HCT116 (cell line): ENCODE measurements around the gene CBFB. TPM values are rescaled to one million over a fixed set of nuclear protein-coding genes. Genes with fewer than 3 reads are reported as not detected.

Experiments used
- ATAC-seq: fragments of 200-7000 bp; cut with Tn5 transposase; 2 replicates; pipeline ENCODE4 v1.9.1; 2020; ENCODE audit warnings: mild to moderate bottlenecking, moderate library complexity
- BruUV-seq: library from RNA; stranded (reverse); fragments of 400-500 nt; replicated peaks from 2 replicates; lab custom pipeline; 2021; lab: Mats Ljungman, UMichigan
- CTCF ChIA-PET: fragments of 300-600 bp; sonication (Branson Sonifier 250); formaldehyde crosslinking; loops from one replicate; lab custom pipeline; 2021; ENCODE audit warnings: antibody characterized with exemption; lab: Charles Lee
- POLR2A ChIA-PET: fragments of 300-600, 350-600 bp; sonication (Branson Sonifier 250); formaldehyde crosslinking; loops from one replicate; lab custom pipeline; 2021; ENCODE audit warnings: antibody characterized with exemption; lab: Charles Lee
- RAD21 ChIA-PET, 2 experiments: fragments of 300-600 bp; sonication (Branson Sonifier 250); formaldehyde crosslinking; loops; one replicate each; lab custom pipeline; 2023; ENCODE audit warnings: low total read pairs in 2 of 2; ENCODE audit not compliant: uncharacterized antibody in 2 of 2, unreplicated experiment in 2 of 2, low non-redundant PET in 1 of 2; lab: Charles Lee
- DNase-seq: peaks from one replicate; pipeline ENCODE4 v3.0.0-alpha.2; 2010; ENCODE audit warnings: low read depth, low spot score
- H2AFZ ChIP-seq: fragments of 200-600 bp; shearing (Covaris generic), sonication (generic); 2 replicates; pipeline ENCODE4 v1.6.1; 2017; ENCODE audit warnings: low read depth, mixed run types, mixed read lengths, antibody characterized with exemption, low read length; ENCODE audit not compliant: poor library complexity, severe bottlenecking
- H3K27ac ChIP-seq: 2 replicates; pipeline ENCODE4 v1.5.1; 2012; ENCODE audit warnings: low read depth, low read length
- H3K27me3 ChIP-seq: fragments of 200-600 bp; sonication (generic); 2 replicates; pipeline ENCODE4 v1.6.1; 2016; ENCODE audit warnings: mixed run types, low read length, mixed read lengths; ENCODE audit not compliant: insufficient read depth
- H3K36me3 ChIP-seq, 2 experiments: fragments of 200-500 bp in 1 of 2; fragments of 200-600 bp in 1 of 2; sonication (Bioruptor generic) in 1 of 2; sonication (generic) in 1 of 2; 2 replicates each; pipeline versions ENCODE4 v1.5.1 to v1.6.1; 2014 to 2016; ENCODE audit warnings: low read length in 2 of 2, inconsistent platforms in 1 of 2, mixed read lengths in 1 of 2, mixed run types in 1 of 2; ENCODE audit not compliant: insufficient read depth in 2 of 2, control insufficient read depth in 1 of 2
- H3K4me1 ChIP-seq, 2 experiments: fragments of 200-600 bp in 1 of 2; sonication (generic) in 1 of 2; 2 replicates each; pipeline versions ENCODE4 v1.5.1 to v1.6.1; 2012 to 2017; ENCODE audit warnings: low read length in 2 of 2, inconsistent platforms in 1 of 2, mild to moderate bottlenecking in 1 of 2, mixed read lengths in 1 of 2, mixed run types in 1 of 2, moderate library complexity in 1 of 2; ENCODE audit not compliant: insufficient read depth in 2 of 2, control insufficient read depth in 1 of 2
- H3K4me2 ChIP-seq: fragments of 200-600 bp; sonication (generic); 2 replicates; pipeline ENCODE4 v1.6.1; 2017; ENCODE audit warnings: mixed run types, low read length, mixed read lengths
- H3K4me3 ChIP-seq, 2 experiments: fragments of 200-600 bp in 1 of 2; sonication (generic) in 1 of 2; replicated peaks in 1 of 2; 2 replicates each; pipeline ENCODE4 v1.5.1; 2011 to 2016; ENCODE audit warnings: low read length in 2 of 2, control low read depth in 1 of 2, low read depth in 1 of 2, mild to moderate bottlenecking in 1 of 2, mixed read lengths in 1 of 2, mixed run types in 1 of 2
- H3K79me2 ChIP-seq: fragments of 200-600 bp; sonication (generic); 2 replicates; pipeline ENCODE4 v1.6.1; 2017; ENCODE audit warnings: mild to moderate bottlenecking, mixed run types, low read length, moderate library complexity, mixed read lengths; ENCODE audit not compliant: insufficient read depth
- H3K9ac ChIP-seq: fragments of 200-600 bp; sonication (generic); 2 replicates; pipeline ENCODE4 v1.6.1; 2016; ENCODE audit warnings: low read length, mixed read lengths
- H3K9me2 ChIP-seq: fragments of 200-600 bp; sonication (generic), shearing (Covaris generic); 2 replicates; pipeline ENCODE4 v1.6.1; 2017; ENCODE audit warnings: mixed run types, mild to moderate bottlenecking, moderate library complexity; ENCODE audit not compliant: insufficient read depth
- H3K9me3 ChIP-seq, 2 experiments: fragments of 200-500 bp in 1 of 2; fragments of 200-600 bp in 1 of 2; sonication (Bioruptor generic) in 1 of 2; sonication (generic) in 1 of 2; 2 replicates each; pipeline ENCODE4 v1.6.1; 2014 to 2017; ENCODE audit warnings: low read length in 2 of 2, mixed read lengths in 2 of 2, inconsistent platforms in 1 of 2, low read depth in 1 of 2, mild to moderate bottlenecking in 1 of 2, mixed run types in 1 of 2, moderate library complexity in 1 of 2; ENCODE audit not compliant: control insufficient read depth in 1 of 2, insufficient read depth in 1 of 2
- H4K20me1 ChIP-seq: fragments of 200-600 bp; sonication (generic), shearing (Covaris generic); 2 replicates; pipeline ENCODE4 v1.6.1; 2017; ENCODE audit warnings: mixed run types, mild to moderate bottlenecking, moderate library complexity; ENCODE audit not compliant: insufficient read depth
- ATF3 ChIP-seq: IDR thresholded peaks from 2 replicates; pipeline ENCODE4 v1.6.1; 2012
- CEBPB ChIP-seq: IDR thresholded peaks from 2 replicates; pipeline ENCODE4 v1.6.1; 2012; ENCODE audit warnings: low read depth
- ELF1 ChIP-seq: IDR thresholded peaks from 2 replicates; pipeline ENCODE4 v1.6.1; 2012; ENCODE audit warnings: low read depth, borderline replicate concordance
- EZH2 ChIP-seq: fragments of 200-600 bp; sonication (generic); IDR thresholded peaks from 2 replicates; pipeline ENCODE4 v1.6.1; 2017; ENCODE audit warnings: antibody characterized with exemption, mixed run types
- EZH2phosphoT487 ChIP-seq: fragments of 200-600 bp; IDR thresholded peaks from 2 replicates; pipeline ENCODE4 v1.6.1; 2018; ENCODE audit warnings: antibody characterized with exemption, borderline replicate concordance
- FOSL1 ChIP-seq: IDR thresholded peaks from 2 replicates; pipeline ENCODE4 v1.6.1; 2012; ENCODE audit warnings: low read depth
- JUND ChIP-seq: IDR thresholded peaks from 2 replicates; pipeline ENCODE4 v1.6.1; 2012
- POLR2AphosphoS5 ChIP-seq: IDR thresholded peaks from 2 replicates; pipeline ENCODE4 v1.6.1; 2011; ENCODE audit warnings: mild to moderate bottlenecking, low read depth, low read length, moderate library complexity
- RAD21 ChIP-seq: IDR thresholded peaks from 2 replicates; pipeline ENCODE4 v1.6.1; 2012; ENCODE audit warnings: low read depth, mild to moderate bottlenecking
- REST ChIP-seq: IDR thresholded peaks from 2 replicates; pipeline ENCODE4 v1.6.1; 2012; ENCODE audit warnings: low read depth
- SIN3A ChIP-seq: IDR thresholded peaks from 2 replicates; pipeline ENCODE4 v1.6.1; 2012; ENCODE audit warnings: low read depth
- SRF ChIP-seq: IDR thresholded peaks from 2 replicates; pipeline ENCODE4 v1.6.1; 2012; ENCODE audit warnings: low read depth
- TCF7L2 ChIP-seq: IDR thresholded peaks from 2 replicates; pipeline ENCODE4 v1.7.0; 2011; ENCODE audit warnings: borderline replicate concordance, inconsistent platforms; ENCODE audit not compliant: insufficient read depth, insufficient read length; ENCODE audit errors: extremely low read depth
- YY1 ChIP-seq: IDR thresholded peaks from 2 replicates; pipeline ENCODE4 v1.6.1; 2011; ENCODE audit warnings: low read length, low read depth, moderate library complexity, mild to moderate bottlenecking; ENCODE audit not compliant: insufficient replicate concordance; ENCODE audit errors: extremely low read depth
- intact Hi-C: fragments of 100-400 bp; cut with micrococcal nuclease; formaldehyde crosslinking; loops from 2 replicates; pipeline ENCODE4 v1.10.0; 2022
- total RNA-seq: library from RNA; stranded (reverse); gene quantifications from one replicate; pipeline ENCODE4 v1.2.1, GENCODE V29; 2021; ENCODE audit not compliant: unreplicated experiment
- TF ChIP-seq, protein P1 (sequence below): IDR thresholded peaks from 2 replicates; pipeline ENCODE4 v1.6.1; 2011; ENCODE audit warnings: mild to moderate bottlenecking, low read length, moderate library complexity; ENCODE audit not compliant: insufficient replicate concordance; ENCODE audit errors: extremely low read depth

The CBFB gene
- total RNA-seq, 1 experiment from 2014 or later: 101 TPM

GRCh38 chr16:67088551-67088950 is 59.6 kb downstream of the CBFB start:
- DNase-seq (no peak), ATAC-seq (no peak)
- Histone ChIP-seq H3K79me2 (peaks cover 56% of the 10 kb centered on the region), H3K36me3 (peaks cover 4 to 5% of the 10 kb centered on the region in 2 experiments; a peak in 2 of 4 replicates), H4K20me1 (peaks cover 4% of the 10 kb centered on the region; the same call in 1 of the 2 replicates), H3K4me3 (no peak overlapping the region), H3K27ac (no peak overlapping the region), H3K4me1 (no peaks in the 10 kb centered on the region), H3K9me3 (no peaks in the 10 kb centered on the region), H3K27me3 (no peaks in the 10 kb centered on the region), H3K9ac (no peak overlapping the region)
- ChIA-PET CTCF (no interaction called here), RAD21 (interaction anchor here in 1 of 2 experiments (0.6 kb wide), 1 partner anchor 68 kb away, joined by 4 read pairs; no protein-coding TSS in a partner anchor), POLR2A (no interaction called here)
- intact Hi-C loops: no loop called here
- TF ChIP-seq SRF (no peak), REST (no peak), ATF3 (no peak), ELF1 (no peak), FOSL1 (no peak), TCF7L2 (no peak), RAD21 (no peak), EZH2 (no peak), SIN3A (no peak), YY1 (no peak), CEBPB (no peak), JUND (no peak), EZH2phosphoT487 (no peak), POLR2AphosphoS5 (no peak)
- TF ChIP-seq, protein P1, sequence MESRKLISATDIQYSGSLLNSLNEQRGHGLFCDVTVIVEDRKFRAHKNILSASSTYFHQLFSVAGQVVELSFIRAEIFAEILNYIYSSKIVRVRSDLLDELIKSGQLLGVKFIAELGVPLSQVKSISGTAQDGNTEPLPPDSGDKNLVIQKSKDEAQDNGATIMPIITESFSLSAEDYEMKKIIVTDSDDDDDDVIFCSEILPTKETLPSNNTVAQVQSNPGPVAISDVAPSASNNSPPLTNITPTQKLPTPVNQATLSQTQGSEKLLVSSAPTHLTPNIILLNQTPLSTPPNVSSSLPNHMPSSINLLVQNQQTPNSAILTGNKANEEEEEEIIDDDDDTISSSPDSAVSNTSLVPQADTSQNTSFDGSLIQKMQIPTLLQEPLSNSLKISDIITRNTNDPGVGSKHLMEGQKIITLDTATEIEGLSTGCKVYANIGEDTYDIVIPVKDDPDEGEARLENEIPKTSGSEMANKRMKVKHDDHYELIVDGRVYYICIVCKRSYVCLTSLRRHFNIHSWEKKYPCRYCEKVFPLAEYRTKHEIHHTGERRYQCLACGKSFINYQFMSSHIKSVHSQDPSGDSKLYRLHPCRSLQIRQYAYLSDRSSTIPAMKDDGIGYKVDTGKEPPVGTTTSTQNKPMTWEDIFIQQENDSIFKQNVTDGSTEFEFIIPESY: no peak
- TF ChIP-seq, all 23 proteins: peak for 0
- H3K4me2 ChIP-seq: no peak overlapping the region
- no TSS peak for BruUV-seq
- H3K9me2 ChIP-seq: no peaks in the 10 kb centered on the region
- no peak overlapping the region for H2AFZ ChIP-seq
